ENCODE measurements around the gene GEMIN2. TPM values are rescaled to one million over a fixed set of nuclear protein-coding genes. Genes with fewer than 3 reads are reported as not detected.
"Not testable (repeated sequence)": the region's sequence is repeated elsewhere in the genome, so short reads cannot be mapped to it uniquely, and the experiment has no call there.

Gene GEMIN2
- total RNA-seq, 1 experiment from 2014 or later = 31.4 TPM

DNA sequence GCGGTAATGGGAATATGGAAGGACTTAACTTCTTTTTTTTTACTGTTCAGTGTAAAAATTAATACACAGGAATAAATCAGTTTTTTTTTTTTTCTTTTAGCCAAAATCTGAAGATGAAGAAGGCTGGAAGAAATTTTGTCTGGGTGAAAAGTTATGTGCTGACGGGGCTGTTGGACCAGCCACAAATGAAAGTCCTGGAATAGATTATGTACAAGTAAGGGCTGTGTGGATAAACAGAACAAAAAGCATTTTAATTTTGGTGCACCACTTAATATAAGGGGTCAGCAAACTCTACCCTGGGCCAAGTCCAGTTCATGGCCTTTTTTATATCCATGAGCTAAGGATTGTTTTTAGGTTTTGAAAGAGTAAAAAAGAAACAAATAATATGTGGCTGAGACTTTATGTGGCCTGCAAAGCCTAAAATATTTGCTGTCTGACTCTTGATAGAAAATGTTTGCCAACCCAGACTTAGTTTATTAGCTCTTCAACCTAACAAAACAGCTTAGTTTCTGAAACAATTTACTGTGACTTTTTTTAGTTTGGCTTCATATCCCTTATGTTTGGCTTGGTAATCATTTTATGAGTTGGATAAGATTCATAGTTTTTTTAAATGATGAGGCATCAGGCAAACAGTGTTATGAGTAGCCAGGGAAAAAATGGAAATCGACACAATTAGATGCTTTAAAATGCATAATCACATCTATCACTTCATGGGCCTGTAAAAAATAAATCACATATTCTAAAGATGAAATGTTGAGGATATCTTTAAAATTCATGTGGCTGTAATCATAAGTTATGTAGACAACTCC is 8.4 kb downstream of the GEMIN2 start:
- TF ChIP-seq, protein P1, sequence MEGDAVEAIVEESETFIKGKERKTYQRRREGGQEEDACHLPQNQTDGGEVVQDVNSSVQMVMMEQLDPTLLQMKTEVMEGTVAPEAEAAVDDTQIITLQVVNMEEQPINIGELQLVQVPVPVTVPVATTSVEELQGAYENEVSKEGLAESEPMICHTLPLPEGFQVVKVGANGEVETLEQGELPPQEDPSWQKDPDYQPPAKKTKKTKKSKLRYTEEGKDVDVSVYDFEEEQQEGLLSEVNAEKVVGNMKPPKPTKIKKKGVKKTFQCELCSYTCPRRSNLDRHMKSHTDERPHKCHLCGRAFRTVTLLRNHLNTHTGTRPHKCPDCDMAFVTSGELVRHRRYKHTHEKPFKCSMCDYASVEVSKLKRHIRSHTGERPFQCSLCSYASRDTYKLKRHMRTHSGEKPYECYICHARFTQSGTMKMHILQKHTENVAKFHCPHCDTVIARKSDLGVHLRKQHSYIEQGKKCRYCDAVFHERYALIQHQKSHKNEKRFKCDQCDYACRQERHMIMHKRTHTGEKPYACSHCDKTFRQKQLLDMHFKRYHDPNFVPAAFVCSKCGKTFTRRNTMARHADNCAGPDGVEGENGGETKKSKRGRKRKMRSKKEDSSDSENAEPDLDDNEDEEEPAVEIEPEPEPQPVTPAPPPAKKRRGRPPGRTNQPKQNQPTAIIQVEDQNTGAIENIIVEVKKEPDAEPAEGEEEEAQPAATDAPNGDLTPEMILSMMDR (IDR thresholded peaks at IDR 0.05; ENCODE audit: insufficient read depth in 1 of 2, low read depth in 1 of 2, low read length in 1 of 2, severe bottlenecking in 1 of 2, unreplicated experiment in 1 of 2) = no peak
- Histone ChIP-seq H3K4me3 (ENCODE audit: low read depth, low read length) (no peak overlapping the region), H3K27me3 (replicated peaks; ENCODE audit: control insufficient read depth, insufficient read depth, low read length) (no peaks in the 10 kb centered on the region), H3K4me1 (no peaks in the 10 kb centered on the region), H3K9me3 (no peaks in the 10 kb centered on the region), H3K36me3 (ENCODE audit: control insufficient read depth, insufficient read depth, low read length) (no peaks in the 10 kb centered on the region)
- no peaks in the 10 kb centered on the region for H3K27me3 Mint-ChIP-seq (ENCODE audit: insufficient read depth, unreplicated experiment)
- ChIA-PET POLR2A (no interaction called here), CTCF (no interaction called here)
- no TSS peak for BruUV-seq (replicated peaks)
- intact Hi-C loops (cut with micrococcal nuclease; ENCODE audit: unreplicated experiment) = no loop called here
- H3K4me1 Mint-ChIP-seq (ENCODE audit: low read depth, unreplicated experiment) = no peaks in the 10 kb centered on the region
- no peak overlapping the region for H3K4me3 Mint-ChIP-seq (ENCODE audit: unreplicated experiment)
- no peak for DNase-seq
- H3K36me3 Mint-ChIP-seq (ENCODE audit: insufficient read depth, unreplicated experiment) = peaks cover 22% of the 10 kb centered on the region
- no peaks in the 10 kb centered on the region for H3K9me3 Mint-ChIP-seq (ENCODE audit: unreplicated experiment)
- H3K27ac Mint-ChIP-seq (ENCODE audit: unreplicated experiment) = no peak overlapping the region

DNA sequence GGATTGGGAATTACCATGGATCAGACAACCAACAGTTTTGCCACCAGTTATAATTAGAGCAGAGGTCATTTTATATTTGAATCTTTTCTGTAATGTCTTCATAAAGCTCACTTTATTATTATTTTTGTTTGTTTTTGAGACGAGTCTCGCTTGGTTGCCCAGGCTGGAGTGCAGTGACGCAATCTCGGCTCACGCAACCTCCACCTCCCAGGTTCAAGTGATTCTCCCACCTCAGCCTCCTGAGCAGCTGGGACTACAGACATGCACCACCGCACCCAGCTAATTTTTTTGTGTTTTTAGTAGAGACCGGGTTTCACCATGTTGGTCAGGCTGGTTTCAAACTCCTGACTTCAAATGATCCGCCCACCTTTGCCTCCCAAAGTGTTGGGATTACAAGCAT is 23.7 kb downstream of the GEMIN2 start:
- H3K9me3 Mint-ChIP-seq (ENCODE audit: unreplicated experiment); POLR2A ChIA-PET: not testable (repeated sequence)

DNA sequence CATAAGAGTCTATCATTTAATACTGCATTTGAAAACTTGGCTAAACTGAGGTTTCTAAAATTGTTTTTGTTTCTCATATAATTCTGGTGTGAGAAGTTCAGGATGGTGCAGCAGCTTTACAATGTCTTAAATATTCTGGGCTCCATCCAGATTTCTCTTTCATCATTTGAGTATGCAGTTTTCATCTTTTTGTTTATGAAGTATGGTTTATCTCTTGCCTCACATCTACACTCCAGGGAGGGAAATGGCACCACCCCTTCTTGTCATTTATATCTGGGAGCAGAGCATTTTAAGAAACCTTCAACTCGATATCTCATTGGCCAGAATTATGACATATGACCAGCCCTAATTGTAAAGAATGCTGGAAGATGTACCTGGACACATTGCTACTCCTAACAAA is 24.3 kb downstream of the GEMIN2 start:
- H3K4me1 Mint-ChIP-seq (ENCODE audit: low read depth, unreplicated experiment) = no peaks in the 10 kb centered on the region
- H3K9me3 ChIP-seq = peaks cover 8% of the 10 kb centered on the region
- H3K4me3 ChIP-seq (ENCODE audit: low read depth, low read length) = no peak overlapping the region
- POLR2A ChIA-PET = interaction anchor here (0.6 kb wide), 1 partner anchor 28 kb away, joined by 4 read pairs; no protein-coding TSS in a partner anchor
- TF ChIP-seq, protein P1 (IDR thresholded peaks at IDR 0.05; ENCODE audit: insufficient read depth in 1 of 2, low read depth in 1 of 2, low read length in 1 of 2, severe bottlenecking in 1 of 2, unreplicated experiment in 1 of 2) = no peak
- no TSS peak for BruUV-seq (replicated peaks)
- peaks cover 10% of the 10 kb centered on the region for H3K9me3 Mint-ChIP-seq (ENCODE audit: unreplicated experiment)
- H3K27me3 ChIP-seq (replicated peaks; ENCODE audit: control insufficient read depth, insufficient read depth, low read length) = no peaks in the 10 kb centered on the region
- H3K27me3 Mint-ChIP-seq (ENCODE audit: insufficient read depth, unreplicated experiment) = no peaks in the 10 kb centered on the region
- H3K27ac Mint-ChIP-seq (ENCODE audit: unreplicated experiment) = no peak overlapping the region
- CTCF ChIA-PET = no interaction called here
- H3K36me3 Mint-ChIP-seq (ENCODE audit: insufficient read depth, unreplicated experiment) = peaks cover 38% of the 10 kb centered on the region
- H3K4me3 Mint-ChIP-seq (ENCODE audit: unreplicated experiment) = no peak overlapping the region
- intact Hi-C loops (cut with micrococcal nuclease; ENCODE audit: unreplicated experiment) = no loop called here
- H3K4me1 ChIP-seq = no peaks in the 10 kb centered on the region
- no peak for DNase-seq
- H3K36me3 ChIP-seq (ENCODE audit: control insufficient read depth, insufficient read depth, low read length) = no peaks in the 10 kb centered on the region

More for the DNA sequence above, 23.7 kb downstream of the GEMIN2 start:
- H3K9me3 ChIP-seq; H3K4me3 Mint-ChIP-seq (ENCODE audit: unreplicated experiment); DNase-seq; H3K4me3 ChIP-seq (ENCODE audit: low read depth, low read length); H3K27me3 Mint-ChIP-seq (ENCODE audit: insufficient read depth, unreplicated experiment); intact Hi-C loops (cut with micrococcal nuclease; ENCODE audit: unreplicated experiment); H3K4me1 Mint-ChIP-seq (ENCODE audit: low read depth, unreplicated experiment); BruUV-seq (replicated peaks); H3K36me3 ChIP-seq (ENCODE audit: control insufficient read depth, insufficient read depth, low read length); H3K27ac Mint-ChIP-seq (ENCODE audit: unreplicated experiment); H3K27me3 ChIP-seq (replicated peaks; ENCODE audit: control insufficient read depth, insufficient read depth, low read length); H3K4me1 ChIP-seq; CTCF ChIA-PET: not testable (repeated sequence)
- H3K36me3 Mint-ChIP-seq (ENCODE audit: insufficient read depth, unreplicated experiment) = peaks cover 33% of the 10 kb centered on the region

All from Caco-2 (cell line).